Measurements from ENCODE around the gene CHSY1. TPM values are rescaled to one million over a fixed set of nuclear protein-coding genes. Genes with fewer than 3 reads are reported as not detected.

CHSY1 gene
- total RNA-seq, 2 experiments from 2014 or later, result 35.5 to 37.0 TPM

DNA sequence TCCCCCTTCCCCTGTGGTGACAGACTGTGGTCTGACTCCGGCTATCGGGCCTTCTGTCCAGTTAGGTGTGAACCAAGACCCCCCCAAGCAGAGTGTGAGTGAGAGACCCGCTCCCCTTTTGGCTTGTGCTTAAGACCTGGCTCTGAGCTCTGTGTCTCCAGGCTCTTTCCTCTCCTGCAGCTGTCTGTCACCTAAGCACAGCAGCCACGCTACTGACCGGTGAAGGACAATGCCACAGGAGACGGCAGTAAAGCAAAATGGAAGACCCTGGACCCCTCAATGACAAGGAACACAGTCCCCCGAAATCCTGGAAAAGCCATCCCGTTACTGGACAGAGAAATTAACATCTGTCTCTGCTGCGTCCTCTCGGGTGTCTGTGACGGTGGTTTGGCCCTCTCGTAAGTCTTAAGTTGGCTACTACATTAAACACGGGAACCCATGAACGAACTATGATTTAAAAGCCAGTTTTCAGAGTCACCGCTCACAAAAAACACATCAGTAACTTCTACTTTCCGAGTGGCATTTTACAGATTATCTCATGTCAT is 53.7 kb downstream of the CHSY1 start:
- Mint-ChIP-seq H3K4me3 (no peak overlapping the region), H3K27me3 (no peaks in the 10 kb centered on the region), H3K9me3 (peaks cover 4% of the 10 kb centered on the region), H3K4me1 (peaks cover 81% of the 10 kb centered on the region), H3K36me3 (peaks cover 43% of the 10 kb centered on the region), H3K27ac (peak overlapping the region; percentile 87)
- DNase-seq, result no peak

GRCh38 chr15:101194546-101195125 is 57.2 kb downstream of the CHSY1 start:
- Mint-ChIP-seq H3K4me1 (peaks cover 81% of the 10 kb centered on the region), H3K27me3 (no peaks in the 10 kb centered on the region), H3K4me3 (peak overlapping the region; percentile 53), H3K36me3 (peaks cover 43% of the 10 kb centered on the region), H3K27ac (peak overlapping the region; percentile 73), H3K9me3 (no peaks in the 10 kb centered on the region)
- DNase-seq, result no peak

- Mint-ChIP-seq H3K4me1 (peaks cover 81% of the 10 kb centered on the region), H3K27me3 (no peaks in the 10 kb centered on the region), H3K4me3 (peak overlapping the region; percentile 53), H3K27ac (peak overlapping the region; percentile 73), H3K9me3 (no peaks in the 10 kb centered on the region), H3K36me3 (peaks cover 45% of the 10 kb centered on the region)
- no peak for DNase-seq
Observed at GRCh38 chr15:101193806-101194545, 57.9 kb downstream of the CHSY1 start.

DNA sequence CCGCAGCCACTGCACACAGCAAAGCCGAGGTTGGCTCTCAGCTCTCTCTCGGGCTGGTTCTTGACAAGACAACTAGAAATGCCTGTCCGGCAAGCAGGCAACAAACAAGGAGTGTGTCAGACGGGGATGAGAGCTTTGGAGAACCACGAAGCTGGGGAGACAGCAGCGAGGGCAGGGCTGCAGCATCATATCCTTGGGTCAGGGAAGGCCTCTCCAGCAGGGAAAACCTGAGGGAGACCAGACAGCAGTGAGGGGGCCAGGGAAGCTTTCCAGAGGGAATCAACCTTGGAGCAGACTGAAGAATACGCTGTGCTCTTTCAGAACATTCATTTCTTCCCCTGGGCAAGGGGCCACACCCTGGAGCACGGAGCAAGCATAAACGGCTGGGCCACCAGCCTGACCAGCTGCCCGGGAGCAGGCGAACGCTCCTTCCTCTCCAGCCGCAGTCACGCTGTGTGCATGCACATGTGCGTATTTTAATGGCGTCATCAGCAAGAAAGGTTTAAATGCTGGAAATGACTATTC is 58.7 kb downstream of the CHSY1 start:
- Mint-ChIP-seq H3K27ac (peak overlapping the region; percentile 36), H3K36me3 (peaks cover 41% of the 10 kb centered on the region), H3K27me3 (no peaks in the 10 kb centered on the region), H3K4me3 (no peak overlapping the region), H3K9me3 (no peaks in the 10 kb centered on the region), H3K4me1 (peaks cover 79% of the 10 kb centered on the region)
- no peak for DNase-seq

DNA sequence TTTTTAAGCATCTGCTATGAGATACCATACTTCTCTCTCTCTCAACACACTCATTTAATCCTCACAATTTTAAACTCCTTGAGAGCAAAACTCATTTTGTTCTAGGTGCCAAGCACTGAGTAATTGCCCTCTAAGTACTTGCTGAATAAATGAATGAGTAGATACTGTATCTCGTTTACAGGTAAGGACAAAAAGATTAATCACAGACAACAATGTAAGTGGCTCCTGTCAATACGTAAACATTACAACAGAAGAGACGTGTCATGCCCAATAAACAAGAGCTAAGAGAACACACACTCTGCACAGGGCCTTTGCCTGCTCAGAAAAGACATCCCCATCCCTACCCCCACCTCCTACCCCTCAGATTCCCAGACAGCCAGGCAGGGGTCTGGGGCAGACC is 59.8 kb downstream of the CHSY1 start:
- Mint-ChIP-seq H3K9me3 (no peaks in the 10 kb centered on the region), H3K36me3 (peaks cover 39% of the 10 kb centered on the region), H3K27me3 (no peaks in the 10 kb centered on the region), H3K4me1 (peaks cover 77% of the 10 kb centered on the region), H3K27ac (peak overlapping the region; percentile 74), H3K4me3 (no peak overlapping the region)
- no peak for DNase-seq

DNA sequence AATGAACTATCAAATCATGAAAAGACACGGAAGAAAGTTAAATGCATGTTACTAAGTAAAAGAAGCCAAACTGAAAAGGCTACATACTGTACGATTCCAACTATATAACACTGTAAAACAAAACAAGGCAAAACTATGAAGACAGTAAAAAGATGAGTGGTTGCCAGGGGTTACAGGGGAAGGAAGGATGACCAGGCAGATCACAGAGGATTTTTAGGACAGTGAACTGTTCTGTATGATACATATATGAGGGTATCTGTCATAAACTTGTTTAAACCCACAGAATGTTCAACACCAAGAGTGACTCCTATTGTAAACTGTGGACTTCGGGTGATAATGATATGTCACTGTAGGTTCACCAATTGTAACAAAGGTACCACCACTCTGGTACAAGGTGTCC is 60.6 kb downstream of the CHSY1 start:
- Mint-ChIP-seq H3K36me3 (peaks cover 39% of the 10 kb centered on the region), H3K4me1 (peaks cover 77% of the 10 kb centered on the region), H3K9me3 (no peaks in the 10 kb centered on the region), H3K27ac (no peak overlapping the region), H3K27me3 (no peaks in the 10 kb centered on the region), H3K4me3 (no peak overlapping the region)
- no peak for DNase-seq

- peaks cover 39% of the 10 kb centered on the region for H3K36me3 Mint-ChIP-seq
- peaks cover 77% of the 10 kb centered on the region for H3K4me1 Mint-ChIP-seq
- H3K27ac Mint-ChIP-seq, result peak overlapping the region; percentile 17
- no peaks in the 10 kb centered on the region for H3K9me3 Mint-ChIP-seq
- H3K27me3 Mint-ChIP-seq, result no peaks in the 10 kb centered on the region
- DNase-seq, result no peak
- H3K4me3 Mint-ChIP-seq, result no peak overlapping the region
Observed at GRCh38 chr15:101190092-101190595, 61.7 kb downstream of the CHSY1 start.

- no peak for DNase-seq
- Mint-ChIP-seq H3K27me3 (no peaks in the 10 kb centered on the region), H3K9me3 (no peaks in the 10 kb centered on the region), H3K4me1 (peaks cover 77% of the 10 kb centered on the region), H3K27ac (peak overlapping the region; percentile 88), H3K4me3 (no peak overlapping the region), H3K36me3 (peaks cover 37% of the 10 kb centered on the region)
Observed at GRCh38 chr15:101189409-101190091, 62.3 kb downstream of the CHSY1 start.

- Mint-ChIP-seq H3K4me1 (peaks cover 73% of the 10 kb centered on the region), H3K9me3 (no peaks in the 10 kb centered on the region), H3K27ac (peak overlapping the region; percentile 88), H3K4me3 (peak overlapping the region; percentile 30), H3K36me3 (peaks cover 32% of the 10 kb centered on the region), H3K27me3 (no peaks in the 10 kb centered on the region)
- no peak for DNase-seq
Observed at GRCh38 chr15:101188637-101189408, 63.0 kb downstream of the CHSY1 start.

- H3K4me1 Mint-ChIP-seq, result peaks cover 68% of the 10 kb centered on the region
- peaks cover 35% of the 10 kb centered on the region for H3K36me3 Mint-ChIP-seq
- H3K27ac Mint-ChIP-seq, result peak overlapping the region; percentile 86
- H3K27me3 Mint-ChIP-seq, result no peaks in the 10 kb centered on the region
- no peak overlapping the region for H3K4me3 Mint-ChIP-seq
- H3K9me3 Mint-ChIP-seq, result no peaks in the 10 kb centered on the region
- DNase-seq, result no peak
Observed at GRCh38 chr15:101187820-101188636, 63.8 kb downstream of the CHSY1 start.

GRCh38 chr15:101185770-101186169 is 66.1 kb downstream of the CHSY1 start:
- Mint-ChIP-seq H3K9me3 (no peaks in the 10 kb centered on the region), H3K4me1 (peaks cover 69% of the 10 kb centered on the region), H3K27me3 (no peaks in the 10 kb centered on the region), H3K36me3 (peaks cover 45% of the 10 kb centered on the region), H3K27ac (no peak overlapping the region), H3K4me3 (no peak overlapping the region)
- no peak for DNase-seq

DNA sequence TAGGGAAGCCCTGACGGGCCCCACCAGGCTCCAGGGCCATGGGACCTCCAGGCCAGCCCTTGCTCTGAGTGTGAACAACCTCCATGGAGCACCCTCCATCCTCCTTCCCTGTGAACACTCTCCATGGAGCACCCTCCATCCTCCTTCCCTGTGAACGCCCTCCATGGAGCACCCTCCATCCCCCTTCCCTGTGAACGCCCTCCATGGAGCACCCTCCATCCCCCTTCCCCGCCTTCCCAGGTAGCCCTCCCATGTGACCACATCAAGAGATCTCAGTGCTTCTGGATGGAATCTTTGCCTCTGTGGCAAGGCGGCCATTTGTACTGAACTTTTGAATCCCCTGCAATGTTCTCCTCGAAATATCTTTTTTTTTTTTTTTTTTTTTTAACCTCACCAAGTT is 66.5 kb downstream of the CHSY1 start:
- no peaks in the 10 kb centered on the region for H3K9me3 Mint-ChIP-seq
- peaks cover 48% of the 10 kb centered on the region for H3K36me3 Mint-ChIP-seq
- no peak overlapping the region for H3K27ac Mint-ChIP-seq
- H3K27me3 Mint-ChIP-seq, result no peaks in the 10 kb centered on the region
- peaks cover 69% of the 10 kb centered on the region for H3K4me1 Mint-ChIP-seq
- DNase-seq, result no peak
- H3K4me3 Mint-ChIP-seq, result no peak overlapping the region

GRCh38 chr15:101184830-101185229 is 67.0 kb downstream of the CHSY1 start:
- DNase-seq, result no peak
- Mint-ChIP-seq H3K4me3 (no peak overlapping the region), H3K27me3 (no peaks in the 10 kb centered on the region), H3K27ac (no peak overlapping the region), H3K9me3 (no peaks in the 10 kb centered on the region), H3K4me1 (peaks cover 71% of the 10 kb centered on the region), H3K36me3 (peaks cover 50% of the 10 kb centered on the region)

GRCh38 chr15:101183931-101184305 is 67.9 kb downstream of the CHSY1 start:
- no peak for DNase-seq
- no peaks in the 10 kb centered on the region for H3K9me3 Mint-ChIP-seq
- no peak overlapping the region for H3K4me3 Mint-ChIP-seq
- peaks cover 62% of the 10 kb centered on the region for H3K4me1 Mint-ChIP-seq
- no peak overlapping the region for H3K27ac Mint-ChIP-seq
- peaks cover 42% of the 10 kb centered on the region for H3K36me3 Mint-ChIP-seq
- H3K27me3 Mint-ChIP-seq, result no peaks in the 10 kb centered on the region

Data from activated naive CD8-positive, alpha-beta T cell treated with anti-CD3 and anti-CD28 coated beads for 36 hours (primary cell).